Stimulated activated CD8-positive, alpha-beta memory T cell treated with anti-CD3 and anti-CD28 coated beads, Interleukin-12 subunit alpha, Interleukin-12 subunit beta, amount 100 ng/mL, for 4 hours (primary cell): ENCODE measurements around the gene AIP.
"Not testable (repeated sequence)": the region's sequence is repeated elsewhere in the genome, so short reads cannot be mapped to it uniquely, and the experiment has no call there.

Experiments
- DNase-seq: peaks from one replicate; pipeline ENCODE4 v3.0.0-alpha.2; 2020; ENCODE audit warnings: low read depth

The AIP gene

GRCh38 chr11:67507242-67507863 is 24.5 kb downstream of the AIP start:
- DNase-seq: no peak

- peak; percentile 95 for DNase-seq
Measured at GRCh38 chr11:67507864-67508485, 25.1 kb downstream of the AIP start, which contains the start of gene CDK2AP2. TSS of gene CDK2AP2 (minus strand) at chr11:67508162. CDS start at chr11:67508082, 80 bp downstream.

- peak; percentile 97 for DNase-seq
Measured at GRCh38 chr11:67508486-67509121, 25.8 kb downstream of the AIP start.

DNA sequence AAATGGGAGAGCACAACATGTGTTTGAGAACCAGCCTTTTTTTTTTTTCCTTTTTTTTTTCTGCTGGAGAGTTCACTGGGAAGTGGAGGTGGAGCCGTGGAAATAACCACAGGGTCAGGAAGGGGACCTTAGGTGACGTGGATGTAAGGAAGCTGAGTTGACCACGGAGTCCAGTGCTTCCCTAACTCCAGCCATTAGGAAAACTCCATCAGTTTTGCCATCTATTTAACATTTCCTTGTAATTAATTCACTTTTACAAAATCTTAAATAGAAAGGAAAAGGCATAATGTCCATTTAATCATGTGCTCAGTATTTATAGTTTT is 27.2 kb downstream of the AIP start:
- DNase-seq: no peak

- DNase-seq: not testable (repeated sequence)
Measured at GRCh38 chr11:67511558-67511957, 28.7 kb downstream of the AIP start.

- no peak for DNase-seq
Measured at GRCh38 chr11:67514116-67514515, 31.3 kb downstream of the AIP start.

- DNase-seq: no peak
Measured at GRCh38 chr11:67516806-67517205, 34.0 kb downstream of the AIP start.

DNA sequence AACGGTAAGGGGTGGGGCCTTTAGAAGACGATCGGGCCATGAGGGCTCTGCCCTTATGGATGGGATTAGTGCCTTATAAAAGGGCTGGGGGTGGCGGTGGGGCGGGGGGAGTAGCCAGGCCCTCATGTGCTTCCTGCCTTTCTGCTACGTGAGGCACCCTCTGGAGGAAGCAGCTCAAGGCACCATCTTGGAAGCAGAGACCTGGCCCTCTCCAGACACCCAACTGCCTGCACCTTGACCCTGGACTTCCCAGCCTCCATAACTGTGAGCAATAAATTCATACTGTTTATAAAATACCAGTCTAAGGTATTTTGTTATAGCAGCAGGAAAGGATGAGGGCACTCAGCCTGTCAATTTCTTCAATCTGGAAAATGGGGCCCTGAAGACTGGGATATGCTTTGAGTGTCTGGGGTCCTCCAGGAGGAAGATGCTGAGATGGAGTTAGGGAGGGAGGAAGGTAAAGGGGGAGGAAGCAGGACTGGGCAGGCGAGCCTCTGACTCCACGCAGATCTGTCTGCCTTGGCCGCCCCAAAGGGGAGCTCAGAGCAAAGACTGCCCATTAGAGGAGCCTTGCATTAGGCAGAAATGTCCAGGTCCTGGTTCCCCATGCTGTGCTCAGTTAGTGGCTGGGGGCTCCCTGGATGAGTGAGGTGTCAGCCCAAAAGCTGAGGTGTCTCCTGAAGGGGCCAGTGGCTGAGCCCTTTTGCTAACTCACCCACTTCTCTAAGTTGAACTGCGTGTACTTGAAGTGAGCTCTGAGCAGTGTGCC is 35.1 kb downstream of the AIP start:
- no peak for DNase-seq

- DNase-seq: no peak
Measured at GRCh38 chr11:67519726-67520125, 36.9 kb downstream of the AIP start.

DNA sequence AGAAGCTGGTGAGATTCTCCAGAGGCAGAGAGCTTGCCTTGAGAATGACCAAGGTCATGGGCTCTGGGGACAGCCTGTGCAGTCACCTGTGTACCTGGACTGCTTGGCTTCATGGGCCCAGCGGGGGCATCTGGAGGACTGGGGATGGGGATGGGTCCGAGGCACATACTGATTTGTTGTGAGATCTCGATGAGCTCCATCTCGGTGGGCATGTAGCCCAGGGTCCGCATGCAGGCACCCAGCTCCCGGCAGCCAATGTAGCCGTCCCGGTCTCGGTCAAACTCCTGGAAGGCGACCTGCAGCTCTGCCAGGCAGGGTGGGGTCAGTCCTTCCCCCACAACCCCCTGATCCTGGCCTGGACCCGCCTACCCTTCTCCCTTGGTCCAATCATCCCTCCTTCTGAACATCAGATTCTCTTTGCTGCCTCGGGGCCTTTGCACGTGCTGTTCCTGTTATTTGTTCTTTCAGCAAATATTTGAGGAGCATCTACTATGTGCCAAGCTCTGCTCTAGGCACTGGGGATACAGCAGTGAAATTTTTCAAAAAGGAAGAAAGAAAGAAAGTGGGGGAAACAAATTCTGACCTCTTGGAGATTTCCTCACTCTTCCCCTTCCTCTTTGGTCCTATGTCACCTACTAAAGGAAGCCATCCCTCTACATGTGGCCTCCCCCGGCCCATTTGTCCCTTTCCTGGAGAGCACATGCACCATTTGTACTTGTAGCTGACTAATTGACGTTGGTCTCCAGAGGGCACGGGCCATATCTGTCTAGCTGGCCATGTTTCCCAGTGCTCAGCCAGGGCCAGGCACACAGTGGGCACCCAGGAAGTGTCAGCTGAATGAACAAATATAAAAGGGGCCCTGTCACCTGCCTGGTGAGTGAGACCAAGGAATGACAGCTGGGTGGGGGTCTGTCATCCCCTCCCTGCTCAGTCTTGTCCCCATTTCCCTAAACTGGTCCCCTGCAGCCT is 38.3 kb downstream of the AIP start:
- DNase-seq: no peak

- no peak for DNase-seq
Measured at GRCh38 chr11:67521924-67522323, 39.1 kb downstream of the AIP start.

DNA sequence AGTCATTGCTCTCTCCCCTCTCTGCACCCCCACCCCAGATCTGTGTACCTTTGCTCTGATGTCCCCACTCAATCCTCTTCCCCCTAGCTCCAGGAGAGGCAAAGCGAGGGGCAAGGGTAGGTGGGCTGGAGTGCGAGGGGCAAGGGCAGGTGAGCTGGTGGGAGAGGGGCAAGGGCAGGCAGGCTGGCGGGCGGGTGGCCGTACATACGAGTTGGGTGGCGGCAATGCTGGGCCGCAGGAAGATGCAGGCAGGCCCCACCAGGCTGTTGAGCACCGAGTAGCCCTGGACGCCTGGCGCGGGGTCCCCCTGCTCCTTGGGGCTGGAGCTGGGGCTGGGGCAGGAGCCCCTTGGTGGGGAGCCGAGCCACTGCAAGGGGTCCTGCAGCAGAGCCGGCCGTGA is 39.5 kb downstream of the AIP start:
- DNase-seq: no peak

DNA sequence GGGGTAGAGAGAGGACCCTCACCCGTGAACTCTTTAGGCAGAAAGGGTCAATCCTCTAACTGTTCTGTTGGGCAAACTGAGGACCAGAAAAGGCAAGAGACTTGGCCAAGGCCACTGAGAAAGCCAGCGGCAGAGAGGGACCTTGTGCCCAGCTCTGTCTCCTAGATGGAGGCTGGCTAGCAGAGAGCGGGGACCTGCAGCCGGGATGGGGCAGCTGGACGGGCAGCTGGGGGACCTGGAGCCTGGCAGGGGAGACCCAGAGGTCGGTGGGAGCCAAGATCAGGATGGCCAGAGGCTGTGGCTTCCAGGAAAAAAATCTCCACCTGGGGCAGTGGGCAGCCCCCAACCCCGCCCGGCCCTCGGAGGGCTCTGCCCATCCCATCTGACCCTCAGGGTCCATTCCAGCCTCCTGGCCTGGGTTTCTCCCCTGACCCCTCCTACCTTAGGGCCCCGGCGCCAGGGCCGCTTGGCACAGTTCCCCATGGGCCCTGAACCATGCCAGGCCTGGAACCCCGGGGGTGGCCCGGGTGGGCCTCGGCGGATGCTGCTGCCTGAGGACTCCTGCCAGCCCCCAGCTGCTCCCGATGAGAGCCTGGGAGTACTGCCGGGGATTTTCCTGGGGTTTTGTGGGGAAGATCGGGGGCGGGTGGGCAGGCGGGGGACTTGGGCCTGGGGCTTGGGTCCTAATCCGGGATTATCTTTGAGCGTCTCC is 40.2 kb downstream of the AIP start, which contains the start of gene CABP2:
TSS of gene CABP2 (minus strand) at position 603 of the 712 bp plus-strand sequence. CDS start at position 483, 120 bp downstream.
- DNase-seq: no peak

- no peak for DNase-seq
Measured at GRCh38 chr11:67523556-67524479, 41.0 kb downstream of the AIP start.

GRCh38 chr11:67524480-67524808 is 41.6 kb downstream of the AIP start:
- DNase-seq: no peak

GRCh38 chr11:67525275-67525976 is 42.6 kb downstream of the AIP start:
- DNase-seq: no peak

- no peak for DNase-seq
Measured at GRCh38 chr11:67528376-67528775, 45.5 kb downstream of the AIP start.

GRCh38 chr11:67530282-67530592 is 47.4 kb downstream of the AIP start:
- DNase-seq: no peak

- DNase-seq: no peak
Measured at GRCh38 chr11:67532889-67533288, 50.1 kb downstream of the AIP start.
